IPS-18c (cell line): ENCODE data around the gene ASS1.

Experiments used
- H3K4me3 ChIP-seq: 2 replicates; pipeline ENCODE4 v1.7.0; 2013; ENCODE audit warnings: low read depth, mild to moderate bottlenecking, low read length, moderate library complexity; ENCODE audit not compliant: insufficient read depth
- H3K9me3 ChIP-seq: one replicate; pipeline ENCODE4 v1.6.1; 2013; ENCODE audit warnings: mild to moderate bottlenecking, low read length, moderate library complexity; ENCODE audit not compliant: control insufficient read depth, insufficient read depth

Gene ASS1

DNA sequence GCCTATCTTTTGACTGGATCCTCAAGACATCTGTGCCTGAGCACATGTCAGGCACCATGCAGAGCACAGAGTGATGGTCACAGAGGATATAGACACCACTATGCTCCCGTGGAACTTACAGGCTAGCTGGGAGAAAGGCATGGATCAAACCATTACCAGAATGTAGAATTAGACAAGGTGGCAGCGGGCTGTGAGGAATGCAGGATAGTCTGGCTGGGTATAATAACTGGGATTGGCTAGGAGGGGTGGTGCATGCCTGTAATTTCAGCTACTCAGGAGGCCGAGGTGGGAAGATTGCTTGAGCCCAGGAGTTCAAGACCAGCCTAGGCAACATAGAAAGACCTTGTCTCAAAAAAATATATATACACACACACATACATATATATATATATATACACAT lies 50.3 kb downstream of the ASS1 start:
- H3K4me3 ChIP-seq: no peak overlapping the region

DNA sequence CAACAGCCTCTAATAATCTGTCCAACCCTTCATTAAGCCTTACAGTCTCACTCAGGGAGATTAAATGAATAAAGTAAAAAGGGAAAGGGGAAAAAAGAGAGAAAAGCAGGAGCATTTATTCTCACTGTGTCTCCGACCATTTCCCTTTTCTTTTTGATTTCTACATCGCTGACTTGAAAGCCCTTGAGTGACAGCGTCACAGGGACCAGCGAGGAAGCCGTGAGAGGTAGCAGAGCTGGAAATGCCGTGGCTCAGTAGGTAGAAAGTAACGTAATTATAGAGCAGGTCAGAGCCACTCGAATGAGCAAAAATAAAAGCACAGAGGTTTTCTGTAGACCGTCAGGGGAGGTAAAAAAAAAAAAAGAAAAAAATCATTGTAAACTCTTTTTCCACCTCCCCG lies 52.4 kb downstream of the ASS1 start:
- Histone ChIP-seq H3K9me3 (no peaks in the 10 kb centered on the region), H3K4me3 (no peak overlapping the region)

More for the DNA sequence above, 50.3 kb downstream of the ASS1 start:
- no peaks in the 10 kb centered on the region for H3K9me3 ChIP-seq

- no peak overlapping the region for H3K4me3 ChIP-seq
- no peaks in the 10 kb centered on the region for H3K9me3 ChIP-seq
Observed at GRCh38 chr9:130498298-130498917, 53.6 kb downstream of the ASS1 start.

GRCh38 chr9:130498918-130499698 lies 54.3 kb downstream of the ASS1 start:
- Histone ChIP-seq H3K4me3 (no peak overlapping the region), H3K9me3 (no peaks in the 10 kb centered on the region)

- Histone ChIP-seq H3K9me3 (no peaks in the 10 kb centered on the region), H3K4me3 (no peak overlapping the region)
Observed at GRCh38 chr9:130499804-130500263, 55.1 kb downstream of the ASS1 start.

GRCh38 chr9:130500340-130501180 lies 55.8 kb downstream of the ASS1 start:
- no peak overlapping the region for H3K4me3 ChIP-seq
- H3K9me3 ChIP-seq: no peaks in the 10 kb centered on the region

- no peaks in the 10 kb centered on the region for H3K9me3 ChIP-seq
- no peak overlapping the region for H3K4me3 ChIP-seq
Observed at GRCh38 chr9:130501639-130502038, 56.9 kb downstream of the ASS1 start.

DNA sequence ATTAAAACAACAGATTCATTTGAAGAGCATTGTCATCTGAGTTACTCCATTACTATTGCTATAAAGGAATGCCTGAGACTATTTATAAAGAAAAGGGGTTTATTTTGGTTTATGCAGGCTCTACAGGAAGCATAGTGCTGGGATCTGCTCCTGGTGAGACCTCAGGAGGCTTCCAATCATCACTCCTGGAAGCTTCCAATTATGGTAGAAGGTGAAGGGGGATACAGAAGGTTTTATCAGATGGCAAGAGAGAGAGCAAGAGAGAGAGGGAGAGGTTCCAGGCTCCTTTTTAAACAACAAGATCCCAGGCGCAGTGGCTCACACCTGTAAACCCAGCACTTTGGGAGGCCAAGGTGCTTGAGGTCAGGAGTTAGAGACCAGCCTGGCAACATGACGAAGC lies 63.5 kb downstream of the ASS1 start:
- H3K4me3 ChIP-seq: no peak overlapping the region
- H3K9me3 ChIP-seq: peaks cover 4% of the 10 kb centered on the region

- peaks cover 6% of the 10 kb centered on the region for H3K9me3 ChIP-seq
- H3K4me3 ChIP-seq: no peak overlapping the region
Observed at GRCh38 chr9:130512199-130512598, 67.4 kb downstream of the ASS1 start.

DNA sequence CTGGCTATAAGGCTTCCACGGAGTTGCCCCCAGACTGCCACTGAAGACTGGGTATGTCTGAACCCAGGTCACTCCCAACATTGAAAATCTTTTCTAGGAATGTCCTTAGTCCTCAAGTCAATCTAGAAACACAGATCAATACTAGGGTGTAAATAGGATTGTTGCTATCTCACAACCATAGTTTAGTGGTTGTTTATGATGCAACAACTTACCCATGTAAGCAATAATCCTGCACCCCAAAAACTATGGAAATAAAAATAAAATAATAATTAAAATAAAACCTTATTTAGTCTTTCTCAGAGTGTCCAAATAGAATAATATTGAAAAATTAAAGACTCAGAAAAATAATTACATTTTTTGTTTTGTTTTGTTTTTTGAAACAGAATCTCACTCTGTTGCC lies 68.3 kb downstream of the ASS1 start:
- peaks cover 4% of the 10 kb centered on the region for H3K9me3 ChIP-seq
- no peak overlapping the region for H3K4me3 ChIP-seq

GRCh38 chr9:130518233-130518632 lies 73.5 kb downstream of the ASS1 start:
- H3K4me3 ChIP-seq: no peak overlapping the region
- H3K9me3 ChIP-seq: peaks cover 5% of the 10 kb centered on the region

- no peak overlapping the region for H3K4me3 ChIP-seq
- peaks cover 5% of the 10 kb centered on the region for H3K9me3 ChIP-seq
Observed at GRCh38 chr9:130518943-130519799, 74.4 kb downstream of the ASS1 start.

GRCh38 chr9:130519927-130520326 lies 75.2 kb downstream of the ASS1 start:
- H3K4me3 ChIP-seq: no peak overlapping the region
- peaks cover 3% of the 10 kb centered on the region for H3K9me3 ChIP-seq

DNA sequence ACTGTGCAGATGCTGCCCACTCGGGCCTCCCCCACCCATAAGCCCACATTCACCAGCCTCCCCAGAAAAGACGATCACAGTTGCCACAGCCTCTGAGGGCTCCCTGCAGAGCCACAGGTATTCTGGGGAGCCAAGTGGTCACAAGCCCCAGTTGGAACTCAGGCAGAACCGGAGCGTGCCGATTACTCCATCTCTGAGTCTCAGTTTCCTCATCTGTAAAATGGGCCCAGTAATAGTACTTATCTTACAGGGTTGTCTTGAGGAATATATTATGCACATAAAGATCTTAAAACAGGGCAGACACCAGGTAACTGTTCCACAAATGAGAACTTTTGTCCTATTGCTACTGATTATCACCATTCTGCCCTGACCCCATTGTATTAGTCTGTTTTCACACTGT lies 77.0 kb downstream of the ASS1 start:
- H3K4me3 ChIP-seq: no peak overlapping the region
- peaks cover 3% of the 10 kb centered on the region for H3K9me3 ChIP-seq

- Histone ChIP-seq H3K9me3 (peaks cover 5% of the 10 kb centered on the region), H3K4me3 (no peak overlapping the region)
Observed at GRCh38 chr9:130522233-130522808, 77.6 kb downstream of the ASS1 start.

DNA sequence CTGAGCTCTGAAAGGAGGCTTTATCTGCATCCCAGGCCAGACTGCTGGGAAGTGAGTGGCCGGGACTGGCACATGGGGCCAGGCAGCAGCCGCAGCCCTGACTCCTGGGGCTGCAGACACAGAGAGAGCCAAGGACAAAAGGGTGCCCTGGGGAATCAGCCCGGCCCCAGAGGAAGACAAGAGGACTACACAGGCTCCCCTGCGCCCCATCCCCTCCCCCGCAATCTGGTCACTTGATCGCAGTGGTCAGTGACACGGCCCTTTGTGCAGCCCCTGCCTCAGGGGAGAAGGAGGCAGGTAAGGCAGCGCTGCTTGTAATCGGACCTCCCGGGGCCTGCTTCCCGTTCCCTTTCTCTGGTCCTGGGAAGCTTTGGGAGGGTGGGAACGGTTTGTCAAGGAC lies 79.2 kb downstream of the ASS1 start:
- H3K4me3 ChIP-seq: no peak overlapping the region

More for the DNA sequence above, 79.2 kb downstream of the ASS1 start:
- peaks cover 5% of the 10 kb centered on the region for H3K9me3 ChIP-seq
